ENCODE measurements around the gene LIPN. TPM values are rescaled to one million over a fixed set of nuclear protein-coding genes. Genes with fewer than 3 reads are reported as not detected.

Gene LIPN
- total RNA-seq (2022; extraction: Qiagen RNA extraction): not detected in 5 replicates

GRCh38 chr10:88759366-88760101 lies at the start of gene LIPN:
Gene LIPN, plus strand, starts transcription at chr10:88760020. Its CDS starts 1,386 bp downstream, at chr10:88761406.

GRCh38 chr10:88802523-88803285 lies 42.9 kb downstream of the LIPN start, which contains the start of gene LIPM:
Gene LIPM, plus strand, starts transcription at chr10:88802730. Its CDS starts 167 bp downstream, at chr10:88802897.

Other genes with a start within 250 kb of the LIPN start
- gene RNLS, start 176.7 kb upstream of the LIPN start, total RNA-seq (2022; extraction: Qiagen RNA extraction): 8.0 to 9.6 TPM (median 8.7 TPM) in 5 replicates
- gene LIPJ, start 173.3 kb upstream of the LIPN start, total RNA-seq (2022; extraction: Qiagen RNA extraction): not detected in 5 replicates
- not detected in 5 replicates for gene LIPF, start 95.6 kb upstream of the LIPN start, total RNA-seq (2022; extraction: Qiagen RNA extraction)
- gene LIPK, start 53.8 kb upstream of the LIPN start, total RNA-seq (2022; extraction: Qiagen RNA extraction): not detected in 5 replicates
- gene LIPM, start 42.7 kb downstream of the LIPN start, total RNA-seq (2022; extraction: Qiagen RNA extraction): not detected in 5 replicates
- 0.27 to 0.54 TPM (median 0.34 TPM) in 5 replicates for gene ANKRD22, start 91.8 kb downstream of the LIPN start, total RNA-seq (2022; extraction: Qiagen RNA extraction)
- 30.9 to 35.2 TPM (median 33.8 TPM) in 5 replicates for gene STAMBPL1, start 120.2 kb downstream of the LIPN start, total RNA-seq (2022; extraction: Qiagen RNA extraction)
- 17.4 to 20.9 TPM (median 19.5 TPM) in 5 replicates for gene ACTA2, start 192.8 kb downstream of the LIPN start, total RNA-seq (2022; extraction: Qiagen RNA extraction)
- gene FAS, start 230.8 kb downstream of the LIPN start, total RNA-seq (2022; extraction: Qiagen RNA extraction): 30.3 to 39.2 TPM (median 33.2 TPM) in 5 replicates

Data from A549 treated with CORT108297 at 1 μM for 4 hours (cell line).